SU-DHL-6 (cell line): ENCODE measurements around the gene RNF144B.

Experiments
- EZH2phosphoT487 ChIP-seq: fragments of 200-600 bp; sonication (generic), shearing (Covaris generic); conservative IDR thresholded peaks from 2 replicates; pipeline ENCODE4 v1.6.1; 2018; ENCODE audit warnings: mild to moderate bottlenecking, antibody characterized with exemption, low read length, moderate library complexity, mixed read lengths
- TF ChIP-seq, protein P1 (sequence below): fragments of 200-600 bp; sonication (generic); IDR thresholded peaks from one replicate; pipeline ENCODE4 v1.5.1; 2017; ENCODE audit warnings: antibody characterized with exemption, mild to moderate bottlenecking, low read length, moderate library complexity; ENCODE audit not compliant: insufficient read depth, poor library complexity, severe bottlenecking

GRCh38 chr6:18414116-18414515 is 27.0 kb downstream of the RNF144B start:
- TF ChIP-seq EZH2phosphoT487, result no peak
- TF ChIP-seq, protein P1, sequence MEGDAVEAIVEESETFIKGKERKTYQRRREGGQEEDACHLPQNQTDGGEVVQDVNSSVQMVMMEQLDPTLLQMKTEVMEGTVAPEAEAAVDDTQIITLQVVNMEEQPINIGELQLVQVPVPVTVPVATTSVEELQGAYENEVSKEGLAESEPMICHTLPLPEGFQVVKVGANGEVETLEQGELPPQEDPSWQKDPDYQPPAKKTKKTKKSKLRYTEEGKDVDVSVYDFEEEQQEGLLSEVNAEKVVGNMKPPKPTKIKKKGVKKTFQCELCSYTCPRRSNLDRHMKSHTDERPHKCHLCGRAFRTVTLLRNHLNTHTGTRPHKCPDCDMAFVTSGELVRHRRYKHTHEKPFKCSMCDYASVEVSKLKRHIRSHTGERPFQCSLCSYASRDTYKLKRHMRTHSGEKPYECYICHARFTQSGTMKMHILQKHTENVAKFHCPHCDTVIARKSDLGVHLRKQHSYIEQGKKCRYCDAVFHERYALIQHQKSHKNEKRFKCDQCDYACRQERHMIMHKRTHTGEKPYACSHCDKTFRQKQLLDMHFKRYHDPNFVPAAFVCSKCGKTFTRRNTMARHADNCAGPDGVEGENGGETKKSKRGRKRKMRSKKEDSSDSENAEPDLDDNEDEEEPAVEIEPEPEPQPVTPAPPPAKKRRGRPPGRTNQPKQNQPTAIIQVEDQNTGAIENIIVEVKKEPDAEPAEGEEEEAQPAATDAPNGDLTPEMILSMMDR, result no peak
